ENCODE measurements around the gene ZNF280C.

GRCh38 chrX:130179170-130179569 lies 89.5 kb downstream of the ZNF280C start:
- TF ChIP-seq, protein P1, sequence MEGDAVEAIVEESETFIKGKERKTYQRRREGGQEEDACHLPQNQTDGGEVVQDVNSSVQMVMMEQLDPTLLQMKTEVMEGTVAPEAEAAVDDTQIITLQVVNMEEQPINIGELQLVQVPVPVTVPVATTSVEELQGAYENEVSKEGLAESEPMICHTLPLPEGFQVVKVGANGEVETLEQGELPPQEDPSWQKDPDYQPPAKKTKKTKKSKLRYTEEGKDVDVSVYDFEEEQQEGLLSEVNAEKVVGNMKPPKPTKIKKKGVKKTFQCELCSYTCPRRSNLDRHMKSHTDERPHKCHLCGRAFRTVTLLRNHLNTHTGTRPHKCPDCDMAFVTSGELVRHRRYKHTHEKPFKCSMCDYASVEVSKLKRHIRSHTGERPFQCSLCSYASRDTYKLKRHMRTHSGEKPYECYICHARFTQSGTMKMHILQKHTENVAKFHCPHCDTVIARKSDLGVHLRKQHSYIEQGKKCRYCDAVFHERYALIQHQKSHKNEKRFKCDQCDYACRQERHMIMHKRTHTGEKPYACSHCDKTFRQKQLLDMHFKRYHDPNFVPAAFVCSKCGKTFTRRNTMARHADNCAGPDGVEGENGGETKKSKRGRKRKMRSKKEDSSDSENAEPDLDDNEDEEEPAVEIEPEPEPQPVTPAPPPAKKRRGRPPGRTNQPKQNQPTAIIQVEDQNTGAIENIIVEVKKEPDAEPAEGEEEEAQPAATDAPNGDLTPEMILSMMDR (IDR thresholded peaks at IDR 0.05; ENCODE audit: poor library complexity), result no peak
- TF ChIP-seq EZH2 (IDR thresholded peaks at IDR 0.05; ENCODE audit: borderline replicate concordance), result no peak
- no peak for TF ChIP-seq EZH2phosphoT487 (IDR thresholded peaks at IDR 0.05; ENCODE audit: low read depth, severe bottlenecking, unreplicated experiment)
